Activated T-cell treated with anti-CD3 and anti-CD28 coated beads for 48 hours (primary cell): ENCODE measurements around the gene REEP3.

Experiments
- DNase-seq: peaks from one replicate; pipeline ENCODE4 v3.0.0-alpha.2; 2020; ENCODE audit warnings: low read depth

The REEP3 gene

GRCh38 chr10:63506554-63506953 lies 14.6 kb upstream of the REEP3 start:
- no peak for DNase-seq

DNA sequence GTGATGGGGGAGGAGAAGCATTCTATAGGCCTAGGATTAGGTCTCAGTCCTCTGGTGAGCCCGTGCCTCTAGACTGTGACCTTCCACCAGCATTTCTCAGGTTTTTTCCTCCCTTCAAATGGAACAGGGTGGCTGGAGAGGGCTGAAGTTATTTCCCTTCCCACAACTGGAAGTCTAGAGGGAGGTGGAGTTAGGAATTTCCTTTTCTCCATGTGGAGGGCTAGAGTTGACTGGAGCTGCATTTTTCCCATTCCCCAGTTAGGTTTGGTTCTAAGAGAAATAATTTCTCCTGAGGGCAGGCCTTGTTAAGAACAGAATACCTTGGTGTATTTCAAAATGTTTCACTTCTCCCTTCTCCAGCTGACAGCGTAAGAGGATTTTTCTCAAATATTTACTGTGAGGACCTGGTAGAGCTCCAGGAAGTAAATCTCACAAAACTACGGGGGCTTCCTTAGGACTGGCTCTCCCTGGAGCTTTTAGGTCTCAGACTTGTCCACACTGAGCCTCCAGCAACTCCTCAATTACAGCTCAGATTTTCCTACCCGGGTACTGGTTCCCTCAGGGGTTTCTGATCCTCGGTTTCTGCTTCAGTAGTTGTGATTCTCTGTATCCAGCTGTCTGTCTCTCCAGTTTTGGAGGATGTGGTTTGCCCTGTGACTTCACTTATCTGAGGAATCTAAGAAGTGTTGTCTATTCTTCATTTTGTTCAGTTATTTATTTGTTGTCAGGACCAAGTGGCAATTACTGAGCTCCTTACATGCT lies 6.0 kb upstream of the REEP3 start:
- DNase-seq: no peak

GRCh38 chr10:63516207-63516606 lies 5.0 kb upstream of the REEP3 start:
- no peak for DNase-seq

GRCh38 chr10:63518690-63519288 lies 2.4 kb upstream of the REEP3 start:
- no peak for DNase-seq

GRCh38 chr10:63521416-63522276 lies 445 bp downstream of the REEP3 start:
- DNase-seq: peak; percentile 61

GRCh38 chr10:63522277-63522687 lies 1.1 kb downstream of the REEP3 start:
- DNase-seq: no peak

GRCh38 chr10:63522995-63523394 lies 1.8 kb downstream of the REEP3 start:
- DNase-seq: no peak

DNA sequence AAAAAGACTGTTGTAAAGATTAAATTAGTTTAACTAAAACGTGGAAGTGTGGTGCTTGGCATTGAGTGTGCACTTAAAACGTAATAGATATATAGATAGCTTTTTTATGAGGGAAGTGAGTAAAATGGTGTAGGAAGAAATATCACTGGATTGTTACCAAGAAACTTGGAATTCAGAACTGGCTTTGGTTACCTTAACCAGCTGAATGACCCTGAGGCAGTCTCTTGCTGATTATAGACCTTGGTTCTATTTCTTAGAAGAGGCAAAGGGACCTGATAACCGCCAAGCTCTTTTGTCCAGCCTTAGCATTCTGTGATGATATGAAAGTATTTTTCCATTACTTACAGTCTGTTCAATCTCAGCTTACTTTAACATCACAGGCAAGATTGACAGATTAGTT lies 3.8 kb downstream of the REEP3 start:
- no peak for DNase-seq

DNA sequence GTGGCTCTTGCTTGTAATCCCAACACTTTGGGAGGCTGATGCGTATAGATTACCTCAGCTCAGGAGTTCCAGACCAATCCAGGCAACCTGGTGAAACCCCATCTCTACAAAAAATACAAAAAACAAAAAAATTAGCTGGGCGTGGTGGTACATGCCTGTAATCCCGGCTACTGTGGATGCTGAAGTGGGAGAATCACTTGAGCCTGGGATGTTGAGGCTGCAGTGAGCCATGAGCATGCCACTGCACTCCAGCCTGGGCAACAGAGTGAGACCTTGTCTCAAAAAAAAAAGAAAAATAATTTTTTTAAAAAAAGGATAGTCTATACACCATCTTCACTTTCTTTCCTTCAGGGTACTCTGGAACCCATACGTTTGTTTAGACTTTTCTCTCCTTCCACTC lies 6.2 kb downstream of the REEP3 start:
- DNase-seq: no peak

GRCh38 chr10:63528084-63528744 lies 7.0 kb downstream of the REEP3 start:
- DNase-seq: no peak

- no peak for DNase-seq
Measured at GRCh38 chr10:63530409-63530808, 9.2 kb downstream of the REEP3 start.

- DNase-seq: no peak
Measured at GRCh38 chr10:63534723-63535122, 13.5 kb downstream of the REEP3 start.

GRCh38 chr10:63536698-63537097 lies 15.5 kb downstream of the REEP3 start:
- DNase-seq: no peak

GRCh38 chr10:63537536-63537935 lies 16.3 kb downstream of the REEP3 start:
- no peak for DNase-seq

DNA sequence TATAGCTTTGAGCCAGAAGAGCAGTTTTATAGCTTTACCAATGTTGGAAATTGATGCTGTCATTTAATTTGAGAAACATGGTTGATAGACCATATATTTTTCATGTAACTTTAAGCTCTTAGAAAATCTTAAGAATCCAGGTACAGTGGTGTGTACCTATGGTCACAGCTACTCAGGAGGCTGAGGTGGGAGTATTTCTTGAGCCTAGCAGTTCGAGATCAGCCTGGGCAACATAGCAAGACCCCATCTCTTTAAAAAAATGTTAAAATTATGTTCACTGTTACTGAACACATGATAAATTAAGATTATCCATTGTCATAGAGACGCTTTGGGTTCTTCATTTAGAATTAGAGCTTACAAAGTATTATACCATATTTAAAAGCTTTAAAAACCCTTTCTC lies 18.2 kb downstream of the REEP3 start:
- DNase-seq: no peak

GRCh38 chr10:63539994-63540393 lies 18.8 kb downstream of the REEP3 start:
- DNase-seq: no peak

GRCh38 chr10:63542835-63543575 lies 21.8 kb downstream of the REEP3 start:
- DNase-seq: no peak

DNA sequence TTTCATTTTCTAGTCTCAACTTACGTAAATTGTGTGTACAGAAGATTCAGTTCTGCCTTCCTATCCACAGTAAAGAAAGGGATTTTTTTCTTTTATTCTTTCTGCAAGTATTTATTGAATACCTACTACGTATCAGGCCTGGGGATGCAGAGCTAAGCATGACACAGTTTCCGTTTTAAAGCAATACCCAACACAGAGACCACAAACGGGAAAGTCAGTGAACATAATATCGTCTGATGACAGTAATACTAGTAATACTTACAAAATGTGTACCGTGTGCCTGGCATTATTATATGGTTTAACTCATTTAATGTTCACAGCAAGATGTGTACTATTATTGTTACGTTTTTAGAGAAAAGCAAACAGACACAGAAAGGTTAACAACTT lies 22.4 kb downstream of the REEP3 start:
- DNase-seq: no peak

DNA sequence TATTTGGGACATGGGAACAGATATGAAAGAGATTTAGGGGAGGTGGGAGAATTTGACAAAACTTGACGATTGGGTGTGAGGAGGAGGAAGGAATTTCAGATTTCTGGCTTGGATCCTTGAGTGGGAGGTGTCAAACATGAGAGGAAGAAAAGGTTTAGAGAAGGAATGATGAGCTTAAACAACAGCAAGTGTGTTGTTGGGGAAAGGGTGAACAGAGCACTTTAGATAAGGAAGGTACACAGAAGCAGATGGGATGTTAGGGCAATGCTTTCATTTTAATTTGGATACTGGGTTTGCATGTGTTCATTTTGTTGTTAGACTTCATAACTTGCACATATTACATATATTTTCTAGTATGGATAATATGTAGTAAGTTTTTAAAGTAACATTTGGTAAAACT lies 23.2 kb downstream of the REEP3 start:
- DNase-seq: no peak

GRCh38 chr10:63547628-63548360 lies 26.6 kb downstream of the REEP3 start:
- no peak for DNase-seq

- DNase-seq: no peak
Measured at GRCh38 chr10:63548860-63549259, 27.7 kb downstream of the REEP3 start.
